ENCODE results near the gene LIMS1.
"Not testable (repeated sequence)": the region's sequence is repeated elsewhere in the genome, so short reads cannot be mapped to it uniquely, and the experiment has no call there.

- TF ChIP-seq BHLHE40 (IDR thresholded peaks at IDR 0.05; ENCODE audit: borderline replicate concordance); TARDBP (IDR thresholded peaks at IDR 0.05); SP1 (IDR thresholded peaks at IDR 0.05); CTBP1 (IDR thresholded peaks at IDR 0.05; ENCODE audit: borderline replicate concordance); SUZ12 (IDR thresholded peaks at IDR 0.05); FOXM1 (IDR thresholded peaks at IDR 0.05; ENCODE audit: borderline replicate concordance); ARNT (IDR thresholded peaks at IDR 0.05); HDGF (IDR thresholded peaks at IDR 0.05; ENCODE audit: borderline replicate concordance); FOXK2 (IDR thresholded peaks at IDR 0.05): not testable (repeated sequence)
- TF ChIP-seq, protein P1, sequence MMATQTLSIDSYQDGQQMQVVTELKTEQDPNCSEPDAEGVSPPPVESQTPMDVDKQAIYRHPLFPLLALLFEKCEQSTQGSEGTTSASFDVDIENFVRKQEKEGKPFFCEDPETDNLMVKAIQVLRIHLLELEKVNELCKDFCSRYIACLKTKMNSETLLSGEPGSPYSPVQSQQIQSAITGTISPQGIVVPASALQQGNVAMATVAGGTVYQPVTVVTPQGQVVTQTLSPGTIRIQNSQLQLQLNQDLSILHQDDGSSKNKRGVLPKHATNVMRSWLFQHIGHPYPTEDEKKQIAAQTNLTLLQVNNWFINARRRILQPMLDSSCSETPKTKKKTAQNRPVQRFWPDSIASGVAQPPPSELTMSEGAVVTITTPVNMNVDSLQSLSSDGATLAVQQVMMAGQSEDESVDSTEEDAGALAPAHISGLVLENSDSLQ (IDR thresholded peaks at IDR 0.05) = not testable (repeated sequence)
Measured at GRCh38 chr2:108514478-108514877, 19.8 kb upstream of the LIMS1 start.
